Daoy (cell line): ENCODE data around the gene CD2BP2. TPM values are rescaled to one million over a fixed set of nuclear protein-coding genes. Genes with fewer than 3 reads are reported as not detected.

ENCODE experiments used
- DNase-seq: peaks from one replicate; pipeline ENCODE4 v3.0.0-alpha.2; 2015; ENCODE audit warnings: low read depth
- total RNA-seq: library from RNA; depleted of rRNA; stranded (reverse); fragments of >200 nt; shearing (Covaris generic); gene quantifications from 2 replicates; pipeline ENCODE4 v1.2.3, GENCODE V29; 2014

Gene CD2BP2
- total RNA-seq, 1 experiment from 2014 or later, result 63.1 TPM

- peak; percentile 98 for DNase-seq
Measured at GRCh38 chr16:30378236-30379157, 23.4 kb upstream of the CD2BP2 start.

GRCh38 chr16:30377812-30378235 is 22.7 kb upstream of the CD2BP2 start:
- DNase-seq, result peak; percentile 81

GRCh38 chr16:30377050-30377811 is 22.1 kb upstream of the CD2BP2 start:
- no peak for DNase-seq

- no peak for DNase-seq
Measured at GRCh38 chr16:30376461-30376902, 21.4 kb upstream of the CD2BP2 start.

GRCh38 chr16:30375864-30376263 is 20.8 kb upstream of the CD2BP2 start:
- no peak for DNase-seq

GRCh38 chr16:30374538-30374937 is 19.4 kb upstream of the CD2BP2 start, which contains the start of gene MYL11:
Gene MYL11 (plus strand): TSS chr16:30374802. CDS start chr16:30374858, 56 bp downstream.
- no peak for DNase-seq

- no peak for DNase-seq
Measured at GRCh38 chr16:30372725-30373124, 17.6 kb upstream of the CD2BP2 start.

GRCh38 chr16:30372038-30372712 is 17.1 kb upstream of the CD2BP2 start:
- no peak for DNase-seq

- no peak for DNase-seq
Measured at GRCh38 chr16:30371248-30371816, 16.2 kb upstream of the CD2BP2 start.

- peak; percentile 98 for DNase-seq
Measured at GRCh38 chr16:30370456-30371247, 15.5 kb upstream of the CD2BP2 start, which contains the start of gene TBC1D10B. Gene TBC1D10B (minus strand): TSS chr16:30370494. CDS start chr16:30370183, 311 bp downstream.

GRCh38 chr16:30369938-30370455 is 14.9 kb upstream of the CD2BP2 start:
- no peak for DNase-seq

GRCh38 chr16:30369091-30369937 is 14.2 kb upstream of the CD2BP2 start:
- DNase-seq, result no peak

GRCh38 chr16:30368792-30369090 is 13.6 kb upstream of the CD2BP2 start:
- no peak for DNase-seq

- peak; percentile 65 for DNase-seq
Measured at GRCh38 chr16:30368122-30368791, 13.1 kb upstream of the CD2BP2 start.

GRCh38 chr16:30367349-30368009 is 12.4 kb upstream of the CD2BP2 start:
- DNase-seq, result no peak

GRCh38 chr16:30366511-30366910 is 11.4 kb upstream of the CD2BP2 start:
- DNase-seq, result no peak

GRCh38 chr16:30365200-30365599 is 10.1 kb upstream of the CD2BP2 start:
- DNase-seq, result no peak

GRCh38 chr16:30361180-30361579 is 6.1 kb upstream of the CD2BP2 start:
- no peak for DNase-seq

- DNase-seq, result no peak
Measured at GRCh38 chr16:30359871-30360170, 4.7 kb upstream of the CD2BP2 start.
